ENCODE data around the gene ARHGAP1.

GRCh38 chr11:46719543-46720218, 19.3 kb upstream of the ARHGAP1 start:
- TF ChIP-seq TAF1 (IDR thresholded peaks at IDR 0.05; ENCODE audit: low read depth, low read length) (no peak), POLR2A (IDR thresholded peaks at IDR 0.05; ENCODE audit: low read depth, low read length) (no peak)

Data from GM12891 (cell line).